Measurements from ENCODE around the gene MT1A.

Gene MT1A

GRCh38 chr16:56604966-56605365 lies 33.5 kb upstream of the MT1A start:
- Histone ChIP-seq H3K27ac (ENCODE audit: low read depth, low read length) (no peak overlapping the region), H3K9me2 (replicated peaks; ENCODE audit: control insufficient read depth, low read length) (no peaks in the 10 kb centered on the region), H4K20me1 (ENCODE audit: control insufficient read depth, insufficient read depth, low read depth, low read length) (no peaks in the 10 kb centered on the region), H3F3A (ENCODE audit: control insufficient read depth, insufficient read depth) (no peaks in the 10 kb centered on the region), H3K9me3 (ENCODE audit: control insufficient read depth, insufficient read depth, low read length) (no peaks in the 10 kb centered on the region), H3K27me3 (ENCODE audit: control insufficient read depth, low read length) (peaks cover 21% of the 10 kb centered on the region), H3K79me2 (ENCODE audit: control insufficient read depth, low read length) (no peaks in the 10 kb centered on the region), H3K4me2 (ENCODE audit: low read length) (no peak overlapping the region), H3K4me1 (ENCODE audit: control insufficient read depth, low read length) (peaks cover 16% of the 10 kb centered on the region), H3K36me3 (ENCODE audit: control insufficient read depth, low read length) (no peaks in the 10 kb centered on the region), H3K4me3 (ENCODE audit: low read length) (no peak overlapping the region)
- TF ChIP-seq CTCF (IDR thresholded peaks at IDR 0.05; ENCODE audit: low read depth, low read length, poor library complexity, severe bottlenecking) (no peak), EZH2phosphoT487 (IDR thresholded peaks at IDR 0.05; ENCODE audit: borderline replicate concordance, low read length) (no peak)

- Histone ChIP-seq H3K4me1 (ENCODE audit: control insufficient read depth, low read length) (peaks cover 21% of the 10 kb centered on the region), H3K36me3 (ENCODE audit: control insufficient read depth, low read length) (no peaks in the 10 kb centered on the region), H3K4me2 (ENCODE audit: low read length) (no peak overlapping the region), H3K9me2 (replicated peaks; ENCODE audit: control insufficient read depth, low read length) (no peaks in the 10 kb centered on the region), H3K9me3 (ENCODE audit: control insufficient read depth, insufficient read depth, low read length) (no peaks in the 10 kb centered on the region), H3K4me3 (ENCODE audit: low read length) (no peak overlapping the region), H3K27ac (ENCODE audit: low read depth, low read length) (no peak overlapping the region), H3K27me3 (ENCODE audit: control insufficient read depth, low read length) (peaks cover 21% of the 10 kb centered on the region), H4K20me1 (ENCODE audit: control insufficient read depth, insufficient read depth, low read depth, low read length) (no peaks in the 10 kb centered on the region), H3F3A (ENCODE audit: control insufficient read depth, insufficient read depth) (no peaks in the 10 kb centered on the region), H3K79me2 (ENCODE audit: control insufficient read depth, low read length) (no peaks in the 10 kb centered on the region)
- no peak for TF ChIP-seq EZH2phosphoT487 (IDR thresholded peaks at IDR 0.05; ENCODE audit: borderline replicate concordance, low read length)
- no peak for TF ChIP-seq CTCF (IDR thresholded peaks at IDR 0.05; ENCODE audit: low read depth, low read length, poor library complexity, severe bottlenecking)
Observed at GRCh38 chr16:56605475-56605874, 33.0 kb upstream of the MT1A start.

DNA sequence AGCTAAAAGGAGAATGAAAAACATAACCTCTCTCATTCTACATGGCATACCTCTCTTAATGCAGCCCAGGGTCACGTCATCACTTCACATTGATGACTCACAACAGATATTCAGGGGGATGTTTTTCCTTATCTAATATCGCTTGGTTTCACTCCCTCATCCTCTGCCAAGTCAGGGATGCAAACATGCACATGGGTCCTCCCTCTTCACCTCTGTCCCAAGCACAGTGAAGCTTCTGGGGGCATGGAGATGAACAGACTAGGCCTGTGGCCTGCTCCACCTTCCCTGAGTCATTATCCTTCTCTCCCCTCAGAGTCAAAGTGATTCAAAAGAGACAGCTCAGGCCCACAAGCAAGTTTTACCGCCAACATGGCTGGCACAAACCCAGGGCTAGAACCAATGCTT lies 32.4 kb upstream of the MT1A start:
- H3K9me3 ChIP-seq (ENCODE audit: control insufficient read depth, insufficient read depth, low read length): no peaks in the 10 kb centered on the region
- H3K27me3 ChIP-seq (ENCODE audit: control insufficient read depth, low read length): peaks cover 21% of the 10 kb centered on the region
- no peak overlapping the region for H3K4me2 ChIP-seq (ENCODE audit: low read length)
- H3K4me1 ChIP-seq (ENCODE audit: control insufficient read depth, low read length): peaks cover 27% of the 10 kb centered on the region
- H3K79me2 ChIP-seq (ENCODE audit: control insufficient read depth, low read length): no peaks in the 10 kb centered on the region
- no peak overlapping the region for H3K27ac ChIP-seq (ENCODE audit: low read depth, low read length)
- no peaks in the 10 kb centered on the region for H3K36me3 ChIP-seq (ENCODE audit: control insufficient read depth, low read length)
- H3F3A ChIP-seq (ENCODE audit: control insufficient read depth, insufficient read depth): no peaks in the 10 kb centered on the region
- no peaks in the 10 kb centered on the region for H4K20me1 ChIP-seq (ENCODE audit: control insufficient read depth, insufficient read depth, low read depth, low read length)
- H3K9me2 ChIP-seq (replicated peaks; ENCODE audit: control insufficient read depth, low read length): no peaks in the 10 kb centered on the region
- TF ChIP-seq CTCF (IDR thresholded peaks at IDR 0.05; ENCODE audit: low read depth, low read length, poor library complexity, severe bottlenecking): no peak
- H3K4me3 ChIP-seq (ENCODE audit: low read length): no peak overlapping the region
